Loucy (cell line): ENCODE data around the gene BOD1L1.

Experiments used
- H2AFZ ChIP-seq: fragments of 200-600 bp; sonication (generic); 2 replicates; pipeline ENCODE4 v1.6.0; 2016; ENCODE audit warnings: antibody characterized with exemption, mild to moderate bottlenecking, low read length, moderate library complexity
- H3F3A ChIP-seq: fragments of 200-600 bp; 2 replicates; pipeline ENCODE4 v1.6.0; 2016; ENCODE audit warnings: antibody characterized with exemption, low read depth, mild to moderate bottlenecking
- H3K27me3 ChIP-seq: fragments of 200-600 bp; sonication (generic); 2 replicates; pipeline ENCODE4 v1.6.1; 2014; ENCODE audit warnings: low read length, mild to moderate bottlenecking; ENCODE audit not compliant: insufficient read depth, poor library complexity, severe bottlenecking
- H3K36me3 ChIP-seq: fragments of 200-600 bp; sonication (generic); 2 replicates; pipeline ENCODE4 v1.6.1; 2016; ENCODE audit warnings: low read length; ENCODE audit not compliant: insufficient read depth
- H3K4me1 ChIP-seq: fragments of 200-600 bp; sonication (generic); 2 replicates; pipeline ENCODE4 v1.5.1; 2014; ENCODE audit warnings: low read length, mild to moderate bottlenecking; ENCODE audit not compliant: insufficient read depth, poor library complexity, severe bottlenecking
- H3K4me2 ChIP-seq: fragments of 200-600 bp; sonication (generic); 2 replicates; pipeline ENCODE4 v1.6.0; 2014; ENCODE audit warnings: antibody characterized with exemption, low read length, low read depth, mild to moderate bottlenecking; ENCODE audit not compliant: poor library complexity, severe bottlenecking
- H3K4me3 ChIP-seq: fragments of 200-600 bp; sonication (generic); 2 replicates; pipeline ENCODE4 v1.5.1; 2014; ENCODE audit warnings: low read length, mild to moderate bottlenecking, mixed read lengths; ENCODE audit not compliant: poor library complexity, severe bottlenecking
- H3K79me2 ChIP-seq: fragments of 200-600 bp; sonication (generic); 2 replicates; pipeline ENCODE4 v1.6.1; 2014; ENCODE audit warnings: low read length; ENCODE audit not compliant: insufficient read depth
- H3K9ac ChIP-seq: fragments of 200-600 bp; sonication (generic); 2 replicates; pipeline ENCODE4 v1.6.0; 2014; ENCODE audit warnings: mild to moderate bottlenecking, low read depth, low read length, moderate library complexity; ENCODE audit not compliant: poor library complexity, severe bottlenecking
- H3K9me2 ChIP-seq: fragments of 200-600 bp; sonication (generic); replicated peaks from 2 replicates; pipeline ENCODE4 v1.6.1; 2016; ENCODE audit warnings: low read depth, low read length, mixed read lengths
- H3K9me3 ChIP-seq: fragments of 200-600 bp; sonication (generic); 2 replicates; pipeline ENCODE4 v1.6.1; 2014; ENCODE audit warnings: mild to moderate bottlenecking, antibody characterized with exemption, low read length, low read depth; ENCODE audit not compliant: insufficient read depth
- H4K20me1 ChIP-seq: fragments of 200-600 bp; sonication (generic); 2 replicates; pipeline ENCODE4 v1.6.0; 2014; ENCODE audit warnings: antibody characterized with exemption, low read length, mild to moderate bottlenecking; ENCODE audit not compliant: insufficient read depth, poor library complexity, severe bottlenecking
- CTCF ChIP-seq: fragments of 200-600 bp; sonication (generic); conservative IDR thresholded peaks from 2 replicates; pipeline ENCODE4 v1.5.1; 2014; ENCODE audit warnings: mild to moderate bottlenecking, antibody characterized with exemption, low read length
- EZH2phosphoT487 ChIP-seq: fragments of 200-600 bp; IDR thresholded peaks from 2 replicates; pipeline ENCODE4 v1.6.1; 2018; ENCODE audit warnings: antibody characterized with exemption, mild to moderate bottlenecking, moderate library complexity, borderline replicate concordance

Gene BOD1L1

DNA sequence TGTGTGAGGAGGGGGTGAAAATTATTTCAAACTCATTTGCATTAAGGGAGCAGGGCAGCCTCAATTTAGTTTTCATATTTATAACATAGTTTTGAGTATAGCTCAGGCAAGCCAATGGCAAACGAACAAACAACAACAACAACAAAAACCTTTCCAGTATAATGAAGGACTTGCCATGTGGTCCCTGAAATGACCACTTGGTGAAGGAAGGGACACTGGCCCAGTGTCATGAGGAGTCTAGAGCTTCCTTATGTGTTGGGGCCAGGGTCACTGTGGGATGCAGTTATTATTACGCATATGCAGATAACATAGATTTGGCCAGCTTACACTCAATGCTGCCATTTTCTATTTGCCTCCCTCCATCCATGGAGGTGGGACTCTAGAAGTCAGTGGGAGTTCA, 106.5 kb downstream of the BOD1L1 start:
- TF ChIP-seq CTCF: no peak
- no peak for TF ChIP-seq EZH2phosphoT487
- Histone ChIP-seq H3K9me2 (no peaks in the 10 kb centered on the region), H3K36me3 (no peaks in the 10 kb centered on the region), H3K4me2 (no peak overlapping the region), H3F3A (no peaks in the 10 kb centered on the region), H3K4me3 (no peak overlapping the region), H4K20me1 (no peaks in the 10 kb centered on the region), H3K27me3 (no peaks in the 10 kb centered on the region), H3K79me2 (no peaks in the 10 kb centered on the region), H3K9ac (no peak overlapping the region), H3K9me3 (no peaks in the 10 kb centered on the region), H3K4me1 (no peaks in the 10 kb centered on the region), H2AFZ (0 out of 2 replicates have a peak overlapping the region, but pooled peaks have one; percentile 9)
